ENCODE results near the gene SEC14L1.
A peak's percentile ranks its signal among the peaks of the same experiment; 100 is the strongest.

SEC14L1 gene

DNA sequence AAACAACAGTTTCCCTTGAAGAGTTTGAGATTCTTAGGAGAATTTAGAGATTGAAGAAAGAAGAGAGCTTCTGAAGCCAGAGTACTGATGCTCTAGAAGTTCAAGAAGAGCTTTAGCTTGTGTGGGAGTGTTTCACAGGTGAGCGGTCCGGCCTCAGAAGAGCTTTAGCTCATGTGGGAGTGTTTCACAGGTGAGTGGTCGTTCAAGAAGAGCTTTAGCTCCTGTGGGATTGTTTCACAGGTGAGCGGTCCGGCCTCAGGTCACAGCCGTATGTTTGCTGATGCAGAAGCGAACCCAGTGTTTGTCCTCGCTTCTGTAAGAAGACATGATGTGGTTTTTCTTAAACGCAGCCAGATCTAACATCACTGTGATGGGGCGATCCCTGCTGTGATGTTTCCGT is 76.4 kb downstream of the SEC14L1 start:
- DNase-seq = peak; percentile 12

DNA sequence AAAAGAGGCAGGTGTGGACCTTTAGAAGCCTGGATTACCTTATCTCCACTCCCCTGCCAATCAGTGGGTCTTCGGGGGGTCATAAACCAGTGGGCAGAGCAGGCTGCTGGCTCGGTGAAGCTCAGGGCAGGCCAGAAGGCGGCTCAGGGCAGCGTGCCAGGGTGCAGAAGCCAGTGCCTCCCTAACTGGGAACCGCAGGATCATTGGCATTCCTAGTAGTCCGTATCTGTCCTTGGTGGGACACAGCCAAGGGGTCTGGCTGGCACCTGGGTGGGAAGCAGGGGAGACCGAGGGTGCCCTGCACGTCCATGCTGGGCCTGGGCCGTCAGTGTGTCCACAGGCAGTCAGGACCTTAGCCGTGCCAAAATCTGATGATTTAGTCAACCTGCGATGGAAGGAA is 76.8 kb downstream of the SEC14L1 start:
- peak; percentile 20 for DNase-seq

DNA sequence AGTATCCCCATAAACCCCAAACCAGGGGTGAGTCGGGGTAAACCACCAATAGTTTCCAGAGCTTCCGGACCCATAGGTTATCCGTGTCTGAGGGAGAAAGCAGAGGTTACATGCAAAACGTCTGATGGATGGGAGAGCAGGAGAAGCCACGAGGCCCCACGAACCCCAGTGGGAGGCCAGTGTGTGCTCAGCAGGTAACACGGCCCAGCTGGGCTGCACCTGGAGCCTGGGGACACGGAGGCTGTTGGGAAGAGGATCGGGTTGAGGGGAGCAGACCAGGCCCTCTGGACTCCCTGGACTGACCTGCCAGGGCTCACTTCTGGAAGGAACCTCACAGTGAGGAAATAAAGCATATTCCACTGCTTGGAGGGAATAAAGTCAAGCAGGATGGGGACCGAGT is 78.1 kb downstream of the SEC14L1 start:
- DNase-seq = no peak

DNA sequence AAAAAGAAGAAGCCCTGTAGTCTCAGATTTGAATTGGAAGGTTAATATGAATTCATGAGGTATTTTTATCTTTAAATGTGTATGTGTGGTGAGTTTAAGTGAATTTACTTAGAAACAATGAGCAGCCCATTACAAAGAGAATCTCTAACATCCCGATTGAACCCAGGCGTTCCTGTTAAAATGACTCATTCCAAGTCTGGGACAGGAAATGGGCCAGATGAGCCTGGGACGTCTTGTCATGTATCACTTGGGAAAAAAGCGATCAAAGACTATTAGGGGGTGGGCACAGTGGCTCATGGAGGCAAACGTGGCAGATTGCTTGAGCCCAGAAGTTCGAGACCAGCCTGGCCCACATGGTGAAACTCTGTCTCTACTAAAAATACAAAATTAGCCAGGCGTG is 81.6 kb downstream of the SEC14L1 start:
- DNase-seq = no peak

DNA sequence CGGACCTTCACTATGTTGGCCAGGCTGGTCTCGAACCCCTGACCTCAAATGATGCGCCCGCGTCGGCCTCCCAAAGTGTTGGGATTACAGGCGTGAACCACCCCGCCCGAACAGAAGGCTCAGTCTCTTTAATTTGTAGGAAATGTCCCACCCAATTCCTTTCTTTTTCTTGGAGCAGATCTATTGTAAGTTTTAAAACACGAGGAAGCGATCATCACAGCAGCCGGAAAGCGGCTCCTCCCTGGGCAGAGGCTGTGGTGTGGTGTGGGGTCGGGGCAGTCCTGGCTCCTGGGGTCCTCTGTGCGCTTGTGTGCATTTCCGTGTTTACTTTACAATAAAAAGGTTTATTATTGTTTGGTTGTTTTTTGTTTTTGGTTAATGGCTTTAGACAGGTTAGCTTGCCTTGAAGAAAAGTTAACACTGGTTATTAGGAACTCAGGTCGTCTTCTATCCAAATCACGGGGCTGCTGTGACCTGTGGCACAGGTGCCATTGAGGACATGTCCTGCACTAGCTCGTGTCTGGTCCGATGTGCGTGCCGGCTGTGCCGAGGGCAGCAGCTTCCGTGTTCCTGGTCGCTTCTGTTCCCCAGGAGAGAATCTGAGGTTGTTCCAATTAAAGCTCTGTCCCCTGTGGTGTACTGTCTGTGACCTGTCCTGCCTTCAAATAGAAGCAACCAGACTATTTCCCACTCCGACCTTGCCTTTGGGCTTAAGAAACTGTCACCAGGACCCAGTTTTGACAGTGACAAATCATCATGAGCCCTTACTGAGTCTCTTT is 83.1 kb downstream of the SEC14L1 start:
- no peak for DNase-seq

DNA sequence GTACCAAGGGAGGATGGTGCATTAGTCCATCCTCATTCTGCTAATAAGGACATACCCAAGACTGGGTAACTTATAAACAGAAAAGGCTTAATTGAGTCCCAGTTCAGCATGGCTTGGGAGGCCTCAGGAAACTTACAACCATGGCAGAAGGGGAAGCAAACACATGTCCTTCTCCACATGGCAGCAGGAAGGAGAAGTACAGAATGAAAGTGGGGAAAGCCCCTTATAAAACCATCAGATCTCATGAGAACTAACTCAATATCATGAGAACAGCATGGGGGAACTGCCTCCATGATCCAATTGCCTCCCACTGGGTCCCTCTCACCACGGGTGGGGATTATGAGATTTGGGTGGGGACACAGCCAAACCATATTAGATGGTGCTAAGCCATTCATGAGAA is 84.5 kb downstream of the SEC14L1 start:
- no peak for DNase-seq

DNA sequence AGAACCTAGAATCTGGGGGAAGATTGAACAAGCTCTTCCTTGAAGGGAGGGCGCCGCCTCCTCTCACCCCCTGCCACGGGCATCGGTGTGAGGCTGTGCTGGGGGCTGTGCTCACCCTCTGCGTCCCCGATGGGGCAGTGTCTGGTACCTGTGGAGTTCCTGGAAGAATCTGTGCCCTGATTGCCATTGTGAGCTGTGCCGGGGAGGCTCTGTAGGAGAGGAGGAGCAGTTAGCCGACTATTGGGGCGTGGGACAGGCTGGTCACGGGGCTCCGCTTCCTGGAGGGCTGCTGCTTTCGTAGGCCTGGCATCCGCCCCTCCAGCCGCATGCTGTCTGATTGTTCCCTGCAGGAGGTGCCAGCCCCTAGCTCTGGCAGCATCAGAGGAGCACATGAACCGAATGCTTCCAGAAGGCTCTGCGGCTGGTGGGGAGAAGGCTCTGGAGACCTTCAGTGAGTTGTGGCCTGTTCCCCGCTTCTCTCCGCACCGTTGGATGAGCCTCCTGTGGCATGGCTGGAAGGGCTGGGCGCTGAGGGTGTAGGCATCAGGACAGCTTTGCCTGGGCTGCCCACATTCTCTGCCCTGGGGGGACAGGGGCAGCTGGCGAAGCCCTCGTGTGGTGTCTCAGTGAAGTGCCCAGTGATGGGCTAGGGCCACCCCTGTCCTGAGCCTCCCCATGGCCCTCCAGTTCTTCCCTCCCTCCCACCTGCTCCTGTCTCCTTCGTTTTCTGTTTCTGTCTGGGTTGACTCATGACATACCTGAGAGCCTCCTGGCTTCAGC is 86.9 kb downstream of the SEC14L1 start:
- DNase-seq = peak; percentile 15

DNA sequence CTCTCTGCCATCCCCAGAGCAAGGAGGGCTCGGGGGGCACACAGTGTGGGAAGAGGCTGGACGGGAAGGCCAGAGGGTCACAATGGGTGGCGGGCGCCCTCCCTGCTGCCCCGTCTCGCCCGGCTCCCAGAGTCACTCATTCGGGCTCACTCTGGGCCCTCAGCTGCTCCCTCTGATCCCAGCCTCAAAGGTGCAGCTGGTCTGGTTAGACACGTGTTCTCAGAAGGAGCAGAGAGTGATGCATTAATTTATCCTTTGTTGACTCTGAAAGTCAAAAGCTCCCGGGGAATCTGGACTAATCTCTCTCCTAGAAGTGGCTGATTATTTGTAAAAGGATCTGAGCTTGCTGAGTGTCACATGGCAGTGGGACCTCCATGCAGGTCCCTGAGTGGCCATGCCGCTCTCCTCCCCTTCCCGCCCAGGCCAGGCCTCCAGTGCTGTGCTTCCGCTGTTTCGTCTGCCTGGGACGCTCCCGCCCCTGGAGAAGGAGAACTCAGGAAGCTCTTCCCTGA is 87.5 kb downstream of the SEC14L1 start:
- DNase-seq = peak; percentile 7

DNA sequence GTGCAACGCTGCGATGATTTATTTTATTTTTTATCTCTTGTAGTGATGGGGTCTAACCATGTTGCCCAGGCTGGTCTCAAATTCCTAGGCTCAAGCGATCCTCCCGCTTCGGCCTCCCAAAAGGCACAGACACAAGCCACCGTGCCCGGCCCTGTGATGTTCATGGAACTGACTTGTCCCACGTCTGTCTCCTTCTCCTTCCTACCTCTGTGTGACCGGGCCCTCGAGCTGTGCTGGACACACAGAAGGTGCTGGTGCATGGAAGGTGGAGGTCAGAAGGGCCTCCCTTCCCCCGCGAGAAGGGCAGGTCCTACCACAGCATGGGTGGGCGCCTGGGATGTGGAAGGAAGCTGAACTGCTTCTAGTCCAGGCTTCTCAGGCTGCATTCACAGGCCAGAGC is 88.0 kb downstream of the SEC14L1 start:
- no peak for DNase-seq

DNA sequence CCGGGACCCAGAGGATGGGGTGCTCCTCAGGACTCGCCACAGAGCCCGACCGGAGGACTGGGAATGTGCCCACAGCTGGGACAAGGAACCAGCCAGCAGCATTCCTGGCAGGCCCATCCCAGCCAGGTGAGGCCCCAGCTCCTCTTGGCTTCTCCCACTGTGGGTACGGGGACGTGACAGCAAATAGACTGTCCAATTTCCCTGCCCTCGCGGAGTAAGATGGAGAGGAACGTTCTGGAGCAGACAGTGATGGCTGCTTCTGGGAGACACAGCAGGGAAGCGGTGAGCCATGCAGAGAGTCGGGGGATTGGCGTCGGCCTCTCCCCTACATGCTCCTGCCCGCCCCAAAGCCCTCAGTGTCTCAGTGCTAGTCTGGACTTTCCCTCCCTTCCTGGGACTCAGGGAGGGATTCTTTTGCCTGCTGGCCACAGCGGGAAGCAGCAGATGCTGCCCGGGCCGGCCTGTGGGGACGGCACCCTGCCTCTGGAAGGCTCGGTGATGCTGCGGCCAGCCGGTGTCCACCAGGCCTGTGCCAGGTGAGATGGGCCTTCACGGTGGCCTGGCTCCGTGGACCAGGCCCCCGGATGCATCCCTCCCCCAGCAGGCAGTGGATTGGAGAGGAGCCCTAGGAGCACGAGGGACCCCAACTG is 89.1 kb downstream of the SEC14L1 start:
- no peak for DNase-seq

DNA sequence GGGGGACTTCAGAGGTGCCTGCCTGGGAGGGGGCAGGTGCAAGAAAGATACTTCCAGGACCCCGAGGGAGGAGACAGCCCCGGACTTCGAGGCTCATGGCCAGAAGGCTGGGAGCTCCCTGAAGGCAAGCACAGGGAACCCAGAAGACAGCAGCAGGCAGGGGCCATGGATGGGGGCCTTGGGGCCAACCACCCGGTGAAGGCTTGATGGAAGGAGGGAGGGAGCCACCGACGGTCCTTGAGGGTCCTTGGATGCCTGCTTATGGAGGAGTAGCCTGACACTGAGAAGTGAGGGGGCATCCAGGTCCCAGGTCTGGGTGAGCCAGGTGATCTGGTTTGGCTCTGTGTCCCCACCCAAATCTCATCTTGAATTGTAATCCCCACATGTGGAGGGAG is 89.7 kb downstream of the SEC14L1 start:
- DNase-seq = no peak

DNA sequence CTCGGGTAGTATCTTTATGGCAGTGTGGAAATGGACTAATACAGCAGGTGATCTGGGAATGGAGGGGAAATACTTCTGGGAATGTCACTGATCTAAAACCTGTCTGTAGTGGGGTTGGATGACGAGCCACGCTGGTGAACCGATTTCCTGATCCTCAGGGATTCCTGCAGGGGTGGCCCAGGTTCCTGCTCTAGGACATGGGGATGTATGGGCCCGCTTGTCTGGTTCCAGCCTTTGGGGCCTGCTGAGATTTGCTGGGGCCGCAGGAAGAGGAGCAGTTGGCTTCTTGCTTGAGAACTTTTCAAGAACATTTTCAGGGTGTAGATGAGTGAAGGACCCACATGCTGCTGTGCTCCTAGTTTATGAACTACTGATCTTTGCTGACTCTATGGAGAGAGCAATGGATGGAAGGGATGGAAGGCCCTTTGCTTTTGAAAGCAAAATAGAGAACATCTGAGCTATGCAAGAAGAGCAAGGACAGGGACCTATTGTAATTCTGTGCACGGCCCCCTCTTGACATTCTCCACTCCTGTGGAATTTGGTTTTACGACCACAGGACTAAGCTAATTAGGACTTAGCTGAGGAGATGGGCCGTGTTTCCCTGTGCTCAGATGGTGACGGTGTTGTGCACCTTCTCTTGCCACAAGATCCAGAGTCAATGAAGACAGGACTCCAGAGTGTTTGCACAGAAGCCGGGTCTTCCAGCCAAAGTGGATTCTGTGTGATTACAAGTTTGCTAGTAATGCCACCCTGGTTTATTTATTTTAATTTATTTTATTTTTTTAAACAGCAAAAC is 90.5 kb downstream of the SEC14L1 start:
- no peak for DNase-seq

DNA sequence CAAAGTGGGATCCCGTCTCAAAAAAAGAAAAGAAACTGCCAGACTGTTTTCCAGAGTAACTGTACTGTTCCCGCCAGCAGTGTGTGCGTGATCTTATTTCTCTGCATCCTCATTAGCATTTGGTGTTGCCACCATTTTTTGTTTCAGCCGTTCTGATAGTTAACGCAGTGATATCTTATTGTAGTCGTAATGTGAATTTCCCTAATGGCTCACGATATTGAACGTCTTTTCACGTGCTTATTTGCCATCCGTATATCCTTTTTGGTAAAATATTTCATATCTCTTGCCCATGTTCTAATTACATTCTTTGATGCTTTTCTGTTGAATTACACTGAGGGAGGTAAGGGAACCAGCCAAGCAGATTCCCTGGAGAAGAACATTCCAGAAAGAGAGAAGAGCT is 92.4 kb downstream of the SEC14L1 start:
- no peak for DNase-seq

DNA sequence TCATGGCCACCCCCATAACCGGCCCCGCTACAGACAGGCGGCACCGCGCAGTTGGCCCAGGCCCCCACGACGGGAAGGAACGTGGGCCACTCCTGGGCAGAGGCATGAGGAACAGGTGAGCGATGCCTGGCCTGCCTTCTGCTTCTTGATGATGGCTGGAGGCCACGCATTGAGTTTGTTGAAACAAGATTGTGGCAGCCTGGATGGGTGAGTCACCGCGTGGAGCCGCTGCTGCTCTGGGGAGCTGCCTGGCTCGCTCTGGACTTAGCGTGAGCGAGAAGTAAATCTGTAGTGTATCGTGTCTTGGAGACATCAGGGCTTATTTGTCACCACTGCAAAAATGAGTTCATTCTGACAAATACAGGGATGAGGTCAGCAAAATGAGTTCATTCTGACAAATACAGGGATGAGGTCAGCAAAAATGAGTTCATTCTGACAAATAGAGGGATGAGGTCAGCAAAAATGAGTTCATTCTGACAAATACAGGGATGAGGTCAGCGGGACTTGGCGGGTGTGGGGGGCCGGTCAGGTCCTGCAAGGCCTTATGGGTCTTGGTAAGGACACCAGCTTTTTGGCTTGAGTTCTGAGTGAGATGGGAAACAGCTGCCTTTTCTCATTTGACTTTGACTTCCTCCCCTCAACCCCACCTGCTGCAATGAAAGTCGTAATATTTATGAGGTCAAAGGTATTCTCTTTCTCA is 93.0 kb downstream of the SEC14L1 start:
- no peak for DNase-seq

DNA sequence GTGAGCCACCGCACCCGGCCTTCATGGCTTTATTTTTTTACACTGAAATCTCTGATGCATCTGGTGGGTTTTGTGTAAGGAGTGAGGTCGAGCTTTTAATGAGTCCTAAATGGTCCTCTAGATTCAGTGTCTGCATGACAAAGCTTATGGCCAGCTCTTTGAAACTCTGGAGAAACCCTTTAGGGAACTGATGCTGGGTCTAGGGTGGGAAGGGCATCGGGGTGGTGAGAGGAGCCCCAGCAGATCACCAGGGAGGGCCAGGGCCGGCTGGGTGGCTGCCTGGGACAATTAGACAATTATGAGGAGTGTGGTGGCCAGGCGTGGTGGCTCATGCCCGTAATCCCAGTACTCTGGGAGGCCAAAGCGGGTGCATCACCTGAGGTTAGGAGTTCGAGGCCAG is 93.9 kb downstream of the SEC14L1 start:
- DNase-seq = no peak

DNA sequence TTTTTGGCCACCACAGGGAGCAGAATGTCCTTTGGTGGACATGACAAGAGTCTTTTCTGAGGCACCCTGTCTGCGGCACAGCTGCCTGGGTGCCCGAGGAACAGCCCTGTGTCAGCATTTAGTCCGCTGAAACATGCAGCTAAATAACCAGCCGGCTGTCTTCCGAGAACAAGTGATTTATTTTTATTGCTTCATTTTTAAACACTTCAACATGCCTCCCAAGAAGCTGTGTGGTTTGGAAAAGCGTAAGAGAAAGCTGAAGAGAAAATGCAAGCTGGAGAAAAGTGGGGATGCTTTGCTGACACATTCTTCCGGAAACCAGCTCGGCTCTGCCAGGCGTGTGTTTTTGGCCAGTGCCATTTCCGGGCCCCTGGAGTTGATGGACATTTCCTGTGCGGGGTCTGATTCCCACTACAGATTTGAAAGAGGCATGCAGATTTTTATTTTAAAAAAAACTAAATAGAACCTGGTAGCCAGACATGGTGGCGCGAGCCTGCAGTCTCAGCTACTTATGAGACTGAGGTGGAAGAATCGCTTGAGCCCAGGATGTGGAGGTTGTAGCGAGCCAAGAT is 94.7 kb downstream of the SEC14L1 start:
- DNase-seq = peak; percentile 79

DNA sequence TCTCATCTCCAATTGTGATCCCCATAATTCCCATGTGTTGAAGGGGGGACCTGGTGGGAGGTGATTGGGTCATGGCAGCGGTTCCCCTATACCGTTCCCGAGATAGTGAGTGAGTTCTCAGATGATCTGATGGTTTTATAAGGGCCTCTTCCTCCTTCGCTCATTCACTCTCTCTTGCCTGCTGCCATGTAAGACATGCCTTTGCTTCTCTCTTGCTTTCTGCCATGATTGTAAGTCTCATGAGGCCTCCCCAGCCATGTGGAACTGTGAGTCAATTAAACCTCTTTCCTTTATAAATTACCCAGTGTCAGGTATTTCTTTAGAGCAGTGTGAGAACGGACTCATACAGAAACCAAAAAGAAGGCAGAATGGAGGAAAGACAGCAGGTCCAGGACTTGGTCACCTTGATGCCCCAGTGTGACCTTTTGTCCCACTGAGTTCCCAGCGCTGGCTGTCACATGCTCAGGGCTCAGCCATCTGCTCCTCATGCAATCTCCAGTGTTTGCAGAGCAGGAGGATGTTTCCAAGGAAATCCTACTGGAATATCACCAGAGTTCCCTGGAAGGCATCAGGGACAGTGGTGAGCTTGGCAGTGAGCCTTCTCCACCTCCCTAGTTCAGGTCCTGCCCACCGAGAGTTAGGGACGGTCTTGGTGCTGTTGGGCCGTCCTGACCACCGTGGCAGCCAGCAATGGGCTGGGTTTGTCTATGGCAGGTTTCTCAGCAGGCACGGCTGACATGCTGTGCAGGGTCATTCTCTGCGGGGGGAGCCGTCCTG is 96.7 kb downstream of the SEC14L1 start:
- DNase-seq = no peak

DNA sequence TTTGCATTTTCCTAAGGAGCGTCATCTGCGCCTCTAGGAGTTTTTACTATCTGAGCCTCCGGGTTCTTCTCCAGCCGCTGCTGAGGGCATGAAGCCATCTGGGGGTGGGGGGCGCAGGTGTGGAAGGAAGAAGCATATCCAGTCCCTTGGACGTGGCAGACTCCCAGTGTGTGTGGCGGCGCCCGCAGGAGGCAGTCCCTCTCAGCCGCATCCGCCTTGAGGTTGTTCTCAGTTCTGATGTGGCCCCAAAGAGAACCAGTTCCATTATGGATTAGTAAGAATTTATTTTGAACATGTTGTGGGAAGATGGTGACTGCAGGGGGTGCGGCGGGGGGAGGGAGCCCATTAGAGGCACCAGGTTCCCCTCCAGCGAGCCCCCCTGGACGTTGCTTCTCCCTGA is 100.2 kb downstream of the SEC14L1 start:
- no peak for DNase-seq

DNA sequence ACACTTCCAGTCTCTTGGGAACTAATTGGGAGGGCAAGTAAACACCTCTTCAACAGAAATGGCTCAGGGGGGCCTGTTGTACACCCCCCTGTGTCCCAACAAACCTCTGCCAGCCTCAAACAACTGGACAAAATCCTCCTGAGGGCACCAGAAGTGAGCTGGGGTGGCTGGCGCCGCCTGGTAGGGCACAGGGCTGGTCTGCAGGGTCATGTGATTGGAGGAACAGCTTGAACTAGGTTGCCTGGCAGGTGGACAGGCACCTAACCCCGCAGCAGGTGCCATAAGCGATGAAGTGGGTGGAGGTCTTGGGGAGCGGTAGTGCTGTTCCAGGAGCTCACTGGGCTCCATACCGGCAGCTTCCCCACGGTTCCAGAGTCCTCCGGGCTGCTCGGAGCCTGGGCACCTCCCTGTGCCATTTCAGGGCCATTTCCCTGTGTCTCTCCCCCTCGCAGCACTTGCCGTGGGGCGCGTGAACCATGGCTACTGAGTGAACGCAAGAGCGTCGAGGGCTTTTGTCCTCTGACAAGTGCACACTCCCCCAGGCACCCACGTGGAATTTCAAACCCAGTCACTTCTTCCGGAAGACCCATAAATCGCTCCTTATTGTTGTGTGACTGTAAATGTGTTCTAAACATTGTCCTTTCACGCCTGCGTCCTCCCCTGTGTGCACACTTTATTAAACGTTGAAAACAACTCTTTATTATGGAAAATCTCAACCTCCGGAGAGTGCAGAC is 101.5 kb downstream of the SEC14L1 start:
- no peak for DNase-seq

DNA sequence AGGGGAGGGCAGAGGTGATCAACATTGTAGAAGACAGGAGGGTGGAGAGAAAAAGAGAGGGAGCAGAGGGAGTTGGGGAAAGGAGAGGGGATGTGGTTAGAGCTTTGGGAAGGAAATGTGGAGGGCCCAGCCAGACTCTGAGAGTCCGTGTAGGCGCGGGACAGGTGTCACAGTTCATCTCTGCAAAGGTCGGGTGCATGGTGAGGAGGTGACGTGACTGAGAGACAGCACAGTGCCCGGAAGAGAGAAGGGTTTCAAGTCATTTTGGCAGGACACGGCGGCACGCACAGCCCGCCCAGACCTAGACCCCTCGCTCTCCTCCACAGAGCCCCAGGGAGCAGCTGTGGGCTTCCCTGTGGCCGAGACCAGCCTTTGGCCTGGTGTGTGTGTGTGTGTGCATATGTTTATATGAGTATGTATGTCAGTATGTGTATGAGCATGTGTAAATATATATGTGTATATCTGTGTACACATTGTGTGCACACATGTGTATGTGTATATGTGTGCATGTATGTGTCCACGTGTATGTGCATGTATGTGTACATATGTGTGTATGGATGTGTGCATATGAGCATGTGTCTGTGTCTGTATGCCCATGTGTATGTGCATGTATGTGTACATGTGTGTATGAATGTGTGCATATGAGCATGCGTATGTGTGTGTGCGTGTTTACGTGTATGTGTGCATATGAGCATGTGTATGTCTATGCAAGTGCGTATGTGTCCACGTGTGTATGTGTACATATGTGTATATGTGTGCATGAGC is 104.6 kb downstream of the SEC14L1 start:
- DNase-seq = no peak
